ENCODE data around the gene SCFD2.

Gene SCFD2

GRCh38 chr4:52949336-52949735, 416.5 kb downstream of the SCFD2 start:
- TF ChIP-seq GATA3 (IDR thresholded peaks at IDR 0.05; ENCODE audit: low read depth, low read length) (no peak), GATA2 (IDR thresholded peaks at IDR 0.05; ENCODE audit: low read depth, low read length) (no peak)

- no peak for TF ChIP-seq GATA3 (IDR thresholded peaks at IDR 0.05; ENCODE audit: low read depth, low read length)
- no peak for TF ChIP-seq GATA2 (IDR thresholded peaks at IDR 0.05; ENCODE audit: low read depth, low read length)
These were observed 417.8 kb downstream of the SCFD2 start for GRCh38 chr4:52948057-52948423.

DNA sequence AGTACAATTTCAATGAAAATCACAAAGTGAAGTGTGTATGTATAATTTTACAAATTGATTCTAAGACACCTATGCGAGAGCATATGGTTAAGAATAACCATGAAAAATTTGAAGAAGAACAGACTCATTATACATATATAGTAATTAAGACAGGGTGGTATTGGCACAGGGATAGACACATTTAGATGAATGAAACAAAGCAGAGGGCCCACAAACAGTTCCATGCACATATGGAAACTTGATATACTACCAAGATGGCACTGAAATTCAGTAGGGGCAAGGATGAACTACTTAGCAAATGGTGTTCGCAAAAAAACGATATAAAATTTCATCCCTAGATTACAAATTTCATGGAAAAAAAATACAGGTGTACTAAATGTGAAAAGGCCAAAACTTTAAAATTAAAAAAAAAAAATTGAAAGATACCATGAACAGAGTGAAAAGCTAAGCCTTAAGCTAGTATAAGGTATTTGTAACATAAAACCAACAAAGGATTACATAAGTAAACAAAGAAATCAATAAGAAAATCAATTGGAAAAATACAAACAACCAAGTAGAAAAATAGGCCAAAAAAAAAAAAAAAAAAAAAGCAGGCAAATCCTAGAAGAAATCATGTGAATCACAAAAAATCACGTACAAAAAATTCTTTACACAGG, 418.3 kb downstream of the SCFD2 start:
- no peak for TF ChIP-seq GATA2 (IDR thresholded peaks at IDR 0.05; ENCODE audit: low read depth, low read length)
- no peak for TF ChIP-seq GATA3 (IDR thresholded peaks at IDR 0.05; ENCODE audit: low read depth, low read length)

DNA sequence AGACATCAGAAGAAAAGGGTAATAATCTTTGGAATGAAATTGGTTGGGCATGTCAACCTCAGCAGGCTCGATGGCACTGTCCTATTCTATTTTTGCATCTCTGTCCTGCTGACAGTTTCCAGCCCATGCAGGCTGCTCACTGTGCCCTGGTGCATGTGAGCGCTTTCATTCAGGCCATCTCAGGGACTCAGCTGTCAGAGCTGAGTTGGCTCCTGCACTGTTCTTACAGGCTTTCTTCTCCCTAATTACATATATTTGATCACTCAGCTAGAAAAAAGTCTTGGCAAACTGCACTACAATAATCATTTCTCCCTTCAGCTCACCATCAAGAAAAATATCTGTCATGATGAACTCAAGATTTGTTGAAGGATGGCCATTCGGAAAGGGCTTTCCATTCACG, 419.0 kb downstream of the SCFD2 start:
- TF ChIP-seq GATA3 (IDR thresholded peaks at IDR 0.05; ENCODE audit: low read depth, low read length) = no peak

- TF ChIP-seq GATA2 (IDR thresholded peaks at IDR 0.05; ENCODE audit: low read depth, low read length) (no peak), GATA3 (IDR thresholded peaks at IDR 0.05; ENCODE audit: low read depth, low read length) (no peak)
These were observed 419.9 kb downstream of the SCFD2 start for GRCh38 chr4:52945982-52946381.

DNA sequence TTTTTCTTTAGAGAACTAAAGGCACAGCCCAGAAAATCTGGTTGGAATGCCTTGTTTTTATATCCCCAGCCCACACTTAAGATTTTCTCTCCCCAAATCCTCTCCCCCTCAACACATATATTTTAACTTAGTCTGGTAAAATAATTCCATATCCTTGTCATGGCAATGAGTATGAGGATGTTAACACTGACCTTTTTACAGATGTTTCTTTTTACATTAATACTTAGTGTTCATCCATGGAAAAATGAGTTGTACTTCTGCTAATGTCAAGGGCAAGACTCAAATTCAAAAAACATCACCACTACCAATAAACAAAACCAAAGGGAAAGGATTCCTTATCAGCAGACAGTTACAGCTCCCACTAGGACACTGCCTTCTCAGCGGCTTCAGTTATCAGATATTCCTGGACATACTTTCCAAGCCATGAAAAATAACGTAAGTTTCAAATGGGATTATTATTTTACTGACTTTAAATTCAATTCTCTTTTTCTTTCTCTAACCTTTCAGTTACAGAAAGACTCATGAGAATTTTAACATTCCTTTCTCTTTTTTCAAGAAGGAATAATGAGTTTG, 420.4 kb downstream of the SCFD2 start:
- TF ChIP-seq GATA3 (IDR thresholded peaks at IDR 0.05; ENCODE audit: low read depth, low read length) (no peak), GATA2 (IDR thresholded peaks at IDR 0.05; ENCODE audit: low read depth, low read length) (0 out of 2 replicates have a peak, but pooled peaks have one; percentile 15)

DNA sequence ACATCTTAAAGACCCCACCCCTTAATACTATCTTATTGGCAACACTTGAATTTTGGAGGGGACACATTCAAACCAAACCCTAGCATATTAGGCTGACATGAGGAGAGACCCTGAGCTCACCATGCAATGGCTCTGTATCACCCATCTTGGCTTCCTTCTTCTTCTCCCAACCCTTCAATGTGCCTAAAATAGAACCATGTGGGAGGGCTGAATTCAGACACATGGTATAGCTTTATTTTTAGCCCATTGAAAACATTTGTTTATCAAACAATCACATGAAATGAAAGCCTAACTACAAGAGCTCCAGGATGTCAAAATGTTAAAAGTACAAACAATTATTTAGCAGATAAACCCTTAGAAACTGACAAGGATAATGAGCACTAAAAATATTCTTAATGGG, 422.2 kb downstream of the SCFD2 start:
- TF ChIP-seq GATA2 (IDR thresholded peaks at IDR 0.05; ENCODE audit: low read depth, low read length) = no peak
- TF ChIP-seq GATA3 (IDR thresholded peaks at IDR 0.05; ENCODE audit: low read depth, low read length) = no peak

DNA sequence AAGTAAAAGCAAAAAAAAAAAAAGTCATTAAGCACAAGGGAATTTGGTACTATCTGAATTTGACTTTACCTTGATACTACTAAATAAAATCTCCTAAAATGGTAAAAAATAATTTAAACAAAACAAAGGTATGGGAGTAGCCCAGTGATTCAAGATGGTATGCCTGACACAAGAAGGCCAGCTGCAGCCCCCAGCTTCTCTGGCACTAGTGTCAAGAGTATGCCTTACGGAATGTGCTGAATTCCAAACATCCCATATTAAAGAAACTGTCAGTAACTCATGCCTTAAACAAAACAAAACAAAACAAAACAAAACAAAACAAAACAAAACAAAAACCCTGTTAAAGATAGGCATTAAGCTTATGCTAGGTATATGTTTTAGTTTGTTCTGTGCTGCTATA, 422.9 kb downstream of the SCFD2 start:
- no peak for TF ChIP-seq GATA3 (IDR thresholded peaks at IDR 0.05; ENCODE audit: low read depth, low read length)
- TF ChIP-seq GATA2 (IDR thresholded peaks at IDR 0.05; ENCODE audit: low read depth, low read length) = no peak

DNA sequence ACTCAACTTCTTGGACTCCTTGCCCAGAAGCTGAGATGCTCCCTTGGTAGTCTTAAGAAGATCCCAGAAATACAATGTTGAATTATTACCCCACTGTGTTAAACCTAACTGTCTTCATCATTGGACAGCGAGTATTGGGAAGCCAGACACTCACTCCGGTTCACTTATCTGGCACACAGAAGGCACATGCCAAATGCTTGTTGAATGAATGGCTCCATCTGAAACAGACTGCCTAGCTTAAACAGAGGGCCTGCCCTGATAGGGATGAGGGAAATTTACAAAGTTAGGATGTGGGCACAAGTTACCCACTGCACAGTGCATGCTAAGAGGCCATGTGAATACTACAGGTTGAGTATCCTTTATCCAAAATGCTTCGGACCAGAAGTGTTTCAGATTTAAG, 424.4 kb downstream of the SCFD2 start:
- TF ChIP-seq GATA3 (IDR thresholded peaks at IDR 0.05; ENCODE audit: low read depth, low read length) (no peak), GATA2 (IDR thresholded peaks at IDR 0.05; ENCODE audit: low read depth, low read length) (no peak)

DNA sequence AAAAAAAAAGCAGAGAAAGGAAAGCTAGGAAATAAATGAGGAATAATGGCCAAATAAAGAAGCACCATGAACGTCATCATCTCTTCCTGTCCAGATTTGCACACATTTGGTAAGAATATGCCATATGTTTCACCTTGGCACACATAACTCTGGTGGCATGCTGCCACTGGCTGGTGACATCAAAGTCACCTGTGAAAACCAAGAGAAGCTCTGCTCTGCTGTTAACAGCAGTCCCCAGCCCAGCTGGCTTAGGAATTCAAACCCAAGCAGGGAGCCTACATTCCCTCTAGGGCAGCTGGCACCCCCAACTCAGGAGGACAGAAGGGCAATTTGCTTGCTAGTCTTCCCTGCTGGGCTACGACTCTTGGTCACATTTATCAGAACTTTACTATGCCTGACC, 426.1 kb downstream of the SCFD2 start:
- TF ChIP-seq GATA2 (IDR thresholded peaks at IDR 0.05; ENCODE audit: low read depth, low read length) = no peak
- no peak for TF ChIP-seq GATA3 (IDR thresholded peaks at IDR 0.05; ENCODE audit: low read depth, low read length)

DNA sequence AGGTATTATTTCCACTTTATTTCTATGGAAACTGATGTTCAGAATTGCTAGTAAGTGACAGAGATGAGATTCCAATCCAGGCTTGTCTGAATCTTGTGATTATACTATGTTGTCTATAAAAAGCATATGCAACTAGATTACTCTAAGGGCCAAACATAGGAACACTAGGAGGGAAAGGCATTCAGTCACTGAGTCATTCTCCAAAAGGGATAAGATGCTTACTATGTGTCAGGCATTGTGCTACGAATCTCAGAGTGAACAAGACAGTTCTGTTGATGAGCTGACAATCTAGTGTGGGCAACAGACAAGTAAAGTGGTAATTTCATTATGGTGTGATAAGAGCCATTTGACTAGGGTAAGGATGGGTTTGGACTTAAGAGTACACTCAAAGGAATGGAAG, 426.5 kb downstream of the SCFD2 start:
- no peak for TF ChIP-seq GATA3 (IDR thresholded peaks at IDR 0.05; ENCODE audit: low read depth, low read length)
- TF ChIP-seq GATA2 (IDR thresholded peaks at IDR 0.05; ENCODE audit: low read depth, low read length) = no peak

DNA sequence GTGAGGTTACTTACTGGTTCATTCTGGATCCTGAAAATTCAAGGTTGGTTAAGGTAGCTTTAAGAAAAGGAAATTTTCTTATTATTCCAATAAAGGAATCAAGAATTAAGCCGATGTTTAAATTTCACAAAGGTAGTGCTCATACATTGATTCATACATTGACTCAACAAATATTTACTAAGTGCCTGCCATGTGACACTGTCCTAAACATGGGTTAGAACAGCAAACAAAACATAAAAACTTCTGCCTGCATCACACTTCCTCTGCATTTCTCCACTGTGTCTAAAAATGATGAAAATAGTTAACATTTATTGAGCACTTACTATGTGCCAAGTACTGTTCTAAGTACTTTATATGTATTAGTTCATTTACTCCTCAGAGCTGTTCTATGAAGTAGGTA, 428.0 kb downstream of the SCFD2 start:
- TF ChIP-seq GATA3 (IDR thresholded peaks at IDR 0.05; ENCODE audit: low read depth, low read length) (no peak), GATA2 (IDR thresholded peaks at IDR 0.05; ENCODE audit: low read depth, low read length) (no peak)

GRCh38 chr4:52936729-52937128, 429.1 kb downstream of the SCFD2 start:
- no peak for TF ChIP-seq GATA2 (IDR thresholded peaks at IDR 0.05; ENCODE audit: low read depth, low read length)
- no peak for TF ChIP-seq GATA3 (IDR thresholded peaks at IDR 0.05; ENCODE audit: low read depth, low read length)

DNA sequence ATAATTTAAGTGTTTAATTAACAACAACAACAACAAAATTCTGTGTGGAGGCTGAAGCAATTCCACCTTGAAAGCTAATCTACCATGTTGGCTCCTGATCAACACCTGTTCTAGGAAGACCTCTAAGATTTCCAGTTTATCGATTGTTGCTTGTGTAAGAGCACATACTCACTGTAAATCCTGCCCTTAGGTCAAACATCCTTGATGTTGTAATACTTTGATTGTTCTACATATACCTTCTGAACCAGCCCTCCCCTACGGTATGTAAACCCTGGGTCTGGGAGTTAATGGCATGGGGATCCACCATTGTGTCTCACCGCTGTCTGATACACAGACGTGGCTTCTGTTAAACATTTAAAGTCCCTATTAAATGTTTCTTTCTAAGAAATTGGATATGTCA, 430.5 kb downstream of the SCFD2 start:
- TF ChIP-seq GATA3 (IDR thresholded peaks at IDR 0.05; ENCODE audit: low read depth, low read length) (no peak), GATA2 (IDR thresholded peaks at IDR 0.05; ENCODE audit: low read depth, low read length) (no peak)

- no peak for TF ChIP-seq GATA3 (IDR thresholded peaks at IDR 0.05; ENCODE audit: low read depth, low read length)
- TF ChIP-seq GATA2 (IDR thresholded peaks at IDR 0.05; ENCODE audit: low read depth, low read length) = no peak
These were observed 432.1 kb downstream of the SCFD2 start for GRCh38 chr4:52933738-52934137.

Data from SH-SY5Y (cell line).